ENCODE data around the gene BMP8B. TPM values are rescaled to one million over a fixed set of nuclear protein-coding genes. Genes with fewer than 3 reads are reported as not detected.
"Not testable (repeated sequence)": the region's sequence is repeated elsewhere in the genome, so short reads cannot be mapped to it uniquely, and the experiment has no call there.

BMP8B gene
- total and polyA plus RNA-seq, 2 experiments from 2014 or later, result 3.1 to 7.6 TPM

GRCh38 chr1:39832294-39832693 is 43.6 kb upstream of the BMP8B start:
- Histone ChIP-seq H3K9me3 (ENCODE audit: low read depth) (no peaks in the 10 kb centered on the region), H3K79me2 (no peaks in the 10 kb centered on the region), H3K36me3 (replicated peaks; ENCODE audit: insufficient read depth, low read depth) (no peaks in the 10 kb centered on the region), H3K4me2 (no peak overlapping the region), H2AFZ (no peak overlapping the region), H3K27ac (no peak overlapping the region), H3K4me1 (ENCODE audit: insufficient read depth) (peaks cover 4% of the 10 kb centered on the region), H3K9me2 (replicated peaks; ENCODE audit: insufficient read depth) (no peaks in the 10 kb centered on the region), H3K4me3 (no peak overlapping the region), H3K27me3 (no peaks in the 10 kb centered on the region), H4K20me1 (ENCODE audit: insufficient read depth, poor library complexity, severe bottlenecking) (no peaks in the 10 kb centered on the region)
- TF ChIP-seq EZH2 (IDR thresholded peaks at IDR 0.05; ENCODE audit: borderline replicate concordance), result no peak
- 81% methylated on average over 6 of the region's 6 CpGs for WGBS (ENCODE audit: low lambda C conversion rate, missing lambda C conversion rate)
- no peak for DNase-seq (ENCODE audit: low spot score)

DNA sequence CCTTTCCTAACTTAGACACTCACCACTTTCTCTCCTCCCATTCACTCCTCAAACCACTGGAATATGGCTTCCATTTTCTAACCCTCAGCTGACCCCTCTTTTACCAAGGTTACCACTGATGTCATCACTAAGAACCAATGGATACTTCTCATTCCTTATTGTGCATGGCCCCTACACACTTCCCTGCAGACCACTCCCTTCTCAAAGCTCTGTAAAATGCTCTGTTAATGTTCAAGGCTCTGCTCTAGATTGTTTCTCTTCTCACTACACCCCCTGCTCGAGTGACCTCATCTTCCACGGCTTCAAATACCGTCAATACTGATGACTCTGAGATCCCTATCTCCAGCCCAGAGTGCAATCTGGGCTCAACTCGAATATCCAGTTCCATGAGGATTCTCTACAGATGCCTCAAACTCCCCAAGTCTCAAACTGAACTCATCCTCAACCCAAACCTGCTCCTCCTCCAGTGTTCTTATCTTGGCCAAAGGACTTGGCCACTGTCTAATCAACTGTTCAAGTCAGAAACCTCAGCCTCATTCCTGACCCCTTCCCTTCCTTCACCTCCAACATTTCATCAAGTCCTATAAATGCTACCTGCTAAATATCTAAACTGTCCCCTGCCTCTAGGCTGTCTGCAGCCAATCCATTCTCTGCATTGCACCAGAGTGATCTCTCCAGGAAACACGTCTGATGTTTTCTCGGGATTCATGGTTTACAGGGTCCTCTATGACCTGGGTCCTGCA is 41.3 kb upstream of the BMP8B start:
- no peak for TF ChIP-seq EZH2phosphoT487 (IDR thresholded peaks at IDR 0.05; ENCODE audit: low read depth, severe bottlenecking, unreplicated experiment)
- TF ChIP-seq EZH2 (IDR thresholded peaks at IDR 0.05; ENCODE audit: borderline replicate concordance), result no peak
- TF ChIP-seq CTCF (IDR thresholded peaks at IDR 0.05; ENCODE audit: poor library complexity), result no peak
- no peak overlapping the region for H3K4me3 ChIP-seq
- H3K4me1 ChIP-seq (ENCODE audit: insufficient read depth), result peaks cover 25% of the 10 kb centered on the region
- H3K79me2 ChIP-seq, result no peaks in the 10 kb centered on the region
- H3K27me3 ChIP-seq, result no peaks in the 10 kb centered on the region
- H3K9me3 ChIP-seq (ENCODE audit: low read depth), result no peaks in the 10 kb centered on the region
- H3K9me2 ChIP-seq (replicated peaks; ENCODE audit: insufficient read depth), result no peaks in the 10 kb centered on the region
- no peaks in the 10 kb centered on the region for H4K20me1 ChIP-seq (ENCODE audit: insufficient read depth, poor library complexity, severe bottlenecking)
- DNase-seq (ENCODE audit: low spot score), result peak; percentile 58
- no peak overlapping the region for H2AFZ ChIP-seq
- H3K27ac ChIP-seq, result peak overlapping the region; percentile 47
- no peaks in the 10 kb centered on the region for H3K36me3 ChIP-seq (replicated peaks; ENCODE audit: insufficient read depth, low read depth)
- H3K4me2 ChIP-seq, result no peak overlapping the region
- 42% methylated on average over 6 of the region's 6 CpGs for WGBS (ENCODE audit: low lambda C conversion rate, missing lambda C conversion rate)

- no peak overlapping the region for H3K4me3 ChIP-seq
- H3K9me3 ChIP-seq (ENCODE audit: low read depth), result no peaks in the 10 kb centered on the region
- 82% methylated on average over 2 of the region's 2 CpGs for WGBS (ENCODE audit: low lambda C conversion rate, missing lambda C conversion rate)
- H3K79me2 ChIP-seq, result no peaks in the 10 kb centered on the region
- H2AFZ ChIP-seq, result no peak overlapping the region
- H3K36me3 ChIP-seq (replicated peaks; ENCODE audit: insufficient read depth, low read depth), result no peaks in the 10 kb centered on the region
- peaks cover 25% of the 10 kb centered on the region for H3K4me1 ChIP-seq (ENCODE audit: insufficient read depth)
- TF ChIP-seq CTCF (IDR thresholded peaks at IDR 0.05; ENCODE audit: poor library complexity), result no peak
- TF ChIP-seq EZH2 (IDR thresholded peaks at IDR 0.05; ENCODE audit: borderline replicate concordance), result no peak
- H4K20me1 ChIP-seq (ENCODE audit: insufficient read depth, poor library complexity, severe bottlenecking), result no peaks in the 10 kb centered on the region
- no peak overlapping the region for H3K27ac ChIP-seq
- no peaks in the 10 kb centered on the region for H3K27me3 ChIP-seq
- DNase-seq (ENCODE audit: low spot score), result no peak
- H3K9me2 ChIP-seq (replicated peaks; ENCODE audit: insufficient read depth), result no peaks in the 10 kb centered on the region
- no peak overlapping the region for H3K4me2 ChIP-seq
Observed at GRCh38 chr1:39828734-39829133, 40.1 kb upstream of the BMP8B start.

DNA sequence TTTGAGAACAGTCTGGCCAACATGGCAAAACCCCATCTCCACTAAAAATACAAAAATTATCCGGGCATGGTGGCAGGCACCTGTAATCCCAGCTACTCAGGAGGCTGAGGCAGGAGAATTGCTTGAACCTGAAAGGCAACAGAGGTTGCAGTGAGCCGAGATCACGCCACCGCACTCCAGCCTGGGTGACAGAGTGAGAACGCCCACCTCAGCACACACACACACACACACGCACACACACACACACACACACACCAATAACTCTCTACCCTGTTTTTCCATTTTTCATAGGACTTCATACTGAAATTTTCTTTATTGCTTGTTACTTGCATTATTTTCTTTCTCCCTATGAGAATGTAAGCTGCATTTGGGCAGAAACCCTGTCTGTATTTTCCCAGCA is 39.6 kb upstream of the BMP8B start:
- peaks cover 25% of the 10 kb centered on the region for H3K4me1 ChIP-seq (ENCODE audit: insufficient read depth)
- H3K27me3 ChIP-seq; H3K4me3 ChIP-seq; H3K36me3 ChIP-seq (replicated peaks; ENCODE audit: insufficient read depth, low read depth); H2AFZ ChIP-seq; H3K4me2 ChIP-seq; H3K79me2 ChIP-seq; DNase-seq (ENCODE audit: low spot score); H3K9me2 ChIP-seq (replicated peaks; ENCODE audit: insufficient read depth); H3K27ac ChIP-seq; H4K20me1 ChIP-seq (ENCODE audit: insufficient read depth, poor library complexity, severe bottlenecking); H3K9me3 ChIP-seq (ENCODE audit: low read depth): not testable (repeated sequence)
- 86% methylated on average over 6 of the region's 6 CpGs for WGBS (ENCODE audit: low lambda C conversion rate, missing lambda C conversion rate)

Data from hepatocyte (in vitro differentiated cells).